Nephron (organoid): ENCODE measurements around the gene RCSD1.

ENCODE experiments used
- H3K27ac Mint-ChIP-seq, 3 experiments: 2 replicates each; pipeline ENCODE4 v1.8.0; 2020; ENCODE audit warnings: mixed read lengths in 3 of 3, mild to moderate bottlenecking in 2 of 3, moderate library complexity in 1 of 3
- H3K27me3 Mint-ChIP-seq: 2 replicates; pipeline ENCODE4 v1.8.0; 2021; ENCODE audit warnings: low read depth, mild to moderate bottlenecking, moderate library complexity, mixed read lengths
- H3K36me3 Mint-ChIP-seq: 2 replicates; pipeline ENCODE4 v1.8.0; 2020; ENCODE audit warnings: low read depth, mixed read lengths
- H3K4me1 Mint-ChIP-seq: 2 replicates; pipeline ENCODE4 v1.8.0; 2020; ENCODE audit warnings: mixed read lengths
- H3K4me3 Mint-ChIP-seq, 3 experiments: 2 replicates each; pipeline ENCODE4 v1.8.0; 2020; ENCODE audit warnings: mild to moderate bottlenecking in 3 of 3, mixed read lengths in 3 of 3, moderate library complexity in 2 of 3
- H3K9me3 Mint-ChIP-seq: 2 replicates; pipeline ENCODE4 v1.8.0; 2020; ENCODE audit warnings: mixed read lengths
- TF ChIP-seq, protein P1 (sequence below), 3 experiments: fragments of 200-600 bp; sonication (generic); IDR thresholded peaks; one replicate each; pipeline ENCODE4 v1.5.0; 2021; ENCODE audit warnings: antibody characterized with exemption in 3 of 3; ENCODE audit not compliant: unreplicated experiment in 3 of 3

RCSD1 gene

DNA sequence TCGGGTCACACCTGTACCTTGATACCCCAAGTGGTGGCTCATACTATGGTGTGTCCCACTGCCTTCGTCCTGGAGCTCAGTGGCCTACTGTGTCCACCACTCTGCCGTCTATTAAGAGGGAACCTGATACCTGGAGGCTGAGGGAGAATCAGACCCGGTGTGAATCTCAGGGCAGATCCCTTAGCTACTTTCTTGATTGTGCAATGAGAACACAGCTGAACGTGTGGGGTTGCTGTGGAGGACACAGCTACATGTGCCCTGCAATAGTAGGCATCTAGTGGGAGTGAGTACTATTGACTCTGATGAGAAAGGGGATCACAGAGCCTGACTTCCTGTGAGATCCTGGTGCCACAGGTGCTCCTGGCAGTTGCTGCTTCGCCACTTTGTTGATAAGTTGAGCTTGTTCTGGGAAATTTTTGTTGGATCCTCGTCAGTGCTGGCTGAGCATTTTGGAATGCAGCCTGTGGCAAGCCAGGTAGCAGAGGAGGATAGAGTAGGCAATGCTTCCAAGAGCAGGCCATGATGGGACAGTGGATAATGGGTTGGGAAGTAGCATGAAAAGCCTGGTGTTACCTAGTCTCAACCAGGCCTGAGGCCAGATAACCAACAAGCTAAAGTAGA is 63.5 kb downstream of the RCSD1 start:
- no peaks in the 10 kb centered on the region for H3K4me1 Mint-ChIP-seq
- TF ChIP-seq, protein P1, sequence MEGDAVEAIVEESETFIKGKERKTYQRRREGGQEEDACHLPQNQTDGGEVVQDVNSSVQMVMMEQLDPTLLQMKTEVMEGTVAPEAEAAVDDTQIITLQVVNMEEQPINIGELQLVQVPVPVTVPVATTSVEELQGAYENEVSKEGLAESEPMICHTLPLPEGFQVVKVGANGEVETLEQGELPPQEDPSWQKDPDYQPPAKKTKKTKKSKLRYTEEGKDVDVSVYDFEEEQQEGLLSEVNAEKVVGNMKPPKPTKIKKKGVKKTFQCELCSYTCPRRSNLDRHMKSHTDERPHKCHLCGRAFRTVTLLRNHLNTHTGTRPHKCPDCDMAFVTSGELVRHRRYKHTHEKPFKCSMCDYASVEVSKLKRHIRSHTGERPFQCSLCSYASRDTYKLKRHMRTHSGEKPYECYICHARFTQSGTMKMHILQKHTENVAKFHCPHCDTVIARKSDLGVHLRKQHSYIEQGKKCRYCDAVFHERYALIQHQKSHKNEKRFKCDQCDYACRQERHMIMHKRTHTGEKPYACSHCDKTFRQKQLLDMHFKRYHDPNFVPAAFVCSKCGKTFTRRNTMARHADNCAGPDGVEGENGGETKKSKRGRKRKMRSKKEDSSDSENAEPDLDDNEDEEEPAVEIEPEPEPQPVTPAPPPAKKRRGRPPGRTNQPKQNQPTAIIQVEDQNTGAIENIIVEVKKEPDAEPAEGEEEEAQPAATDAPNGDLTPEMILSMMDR (IDR thresholded peaks at IDR 0.05; ENCODE audit: unreplicated experiment in 3 of 3) = no peak
- peaks cover 16% of the 10 kb centered on the region for H3K27me3 Mint-ChIP-seq
- H3K9me3 Mint-ChIP-seq = no peaks in the 10 kb centered on the region
- H3K4me3 Mint-ChIP-seq = no peak overlapping the region
- H3K36me3 Mint-ChIP-seq = no peaks in the 10 kb centered on the region
- no peak overlapping the region for H3K27ac Mint-ChIP-seq

DNA sequence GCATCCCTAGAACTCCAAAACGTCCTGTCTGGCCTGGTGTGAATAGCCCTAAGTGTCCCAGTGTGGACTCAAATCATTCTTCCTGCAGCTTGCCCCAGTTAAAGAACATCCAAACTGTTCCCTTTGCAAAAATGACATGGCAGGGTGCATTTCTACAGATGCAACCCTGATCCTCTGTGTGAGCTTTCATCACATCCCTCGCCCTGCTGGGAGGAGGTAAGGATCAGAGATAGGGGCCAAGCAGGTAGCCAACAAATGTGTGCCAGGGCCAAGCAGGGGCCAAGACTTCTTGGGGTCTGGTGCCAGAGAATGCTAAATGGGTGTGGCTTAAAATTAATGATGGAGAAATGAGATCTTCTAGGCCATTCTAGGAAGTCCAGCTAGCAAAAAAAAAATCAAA is 64.7 kb downstream of the RCSD1 start:
- peaks cover 22% of the 10 kb centered on the region for H3K27me3 Mint-ChIP-seq
- no peaks in the 10 kb centered on the region for H3K36me3 Mint-ChIP-seq
- TF ChIP-seq, protein P1 (IDR thresholded peaks at IDR 0.05; ENCODE audit: unreplicated experiment in 3 of 3) = no peak
- no peak overlapping the region for H3K4me3 Mint-ChIP-seq
- no peak overlapping the region for H3K27ac Mint-ChIP-seq
- H3K4me1 Mint-ChIP-seq = no peaks in the 10 kb centered on the region
- H3K9me3 Mint-ChIP-seq = no peaks in the 10 kb centered on the region

DNA sequence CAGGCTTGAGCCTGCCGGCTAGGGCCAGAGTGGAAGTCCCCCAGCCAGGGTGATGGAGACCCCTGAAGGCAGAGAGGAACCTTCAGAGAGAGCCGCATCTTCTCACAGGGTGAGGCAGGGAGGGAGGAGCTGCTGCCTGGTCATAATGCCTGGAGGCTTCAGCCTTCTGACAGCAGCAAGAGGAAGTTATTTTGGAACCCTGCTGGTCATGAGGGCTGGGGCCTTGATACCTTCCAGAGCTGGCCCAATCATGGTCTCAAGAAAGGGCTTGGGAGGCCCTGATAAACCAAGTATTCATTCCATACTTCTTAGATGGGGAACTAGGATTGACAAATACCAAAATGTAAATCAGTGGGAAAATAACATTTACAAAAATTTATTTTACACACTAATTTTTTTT is 65.1 kb downstream of the RCSD1 start:
- no peaks in the 10 kb centered on the region for H3K36me3 Mint-ChIP-seq
- H3K27ac Mint-ChIP-seq = no peak overlapping the region
- H3K4me3 Mint-ChIP-seq = no peak overlapping the region
- TF ChIP-seq, protein P1 (IDR thresholded peaks at IDR 0.05; ENCODE audit: unreplicated experiment in 3 of 3) = no peak
- no peaks in the 10 kb centered on the region for H3K9me3 Mint-ChIP-seq
- H3K27me3 Mint-ChIP-seq = peaks cover 23% of the 10 kb centered on the region
- H3K4me1 Mint-ChIP-seq = no peaks in the 10 kb centered on the region

DNA sequence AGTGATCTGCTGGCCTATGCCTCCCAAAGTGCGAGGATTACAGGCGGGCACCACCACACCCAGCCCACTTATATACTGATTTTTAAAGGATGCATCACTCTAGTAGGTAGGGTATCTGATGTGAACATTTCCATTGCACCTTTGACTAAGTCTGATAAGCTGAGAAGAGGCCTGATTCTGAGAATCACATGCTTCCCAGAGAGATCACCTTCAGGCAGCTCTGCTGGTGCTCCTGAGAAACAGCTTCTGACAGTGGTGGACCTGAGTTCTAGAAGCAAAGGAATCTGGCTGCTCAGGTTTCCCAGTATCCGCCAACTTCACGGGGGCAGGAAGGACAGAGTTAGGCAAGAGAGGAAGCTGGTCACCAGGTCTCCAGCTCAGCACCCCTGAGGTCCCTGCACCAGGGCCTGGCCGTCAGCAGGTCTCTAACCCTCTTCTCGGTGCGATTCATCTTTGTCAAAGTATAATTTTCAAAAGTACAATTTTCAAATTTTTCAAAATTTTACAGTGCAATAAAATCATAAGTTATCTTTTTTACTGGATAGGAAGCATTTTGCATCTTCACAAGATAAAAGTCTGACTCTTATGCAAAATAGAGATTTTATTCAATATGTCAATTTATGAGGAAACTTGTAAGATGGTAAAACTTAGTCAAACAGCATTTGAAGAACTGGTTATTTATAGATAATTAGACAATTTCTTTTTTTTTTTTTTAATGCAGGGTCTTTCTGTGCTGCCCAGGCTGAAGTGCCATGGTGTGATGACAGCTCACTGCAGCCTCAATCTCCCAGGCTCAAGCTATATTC is 65.9 kb downstream of the RCSD1 start:
- H3K4me1 Mint-ChIP-seq = no peaks in the 10 kb centered on the region
- no peak overlapping the region for H3K4me3 Mint-ChIP-seq
- no peaks in the 10 kb centered on the region for H3K9me3 Mint-ChIP-seq
- H3K27ac Mint-ChIP-seq = no peak overlapping the region
- H3K27me3 Mint-ChIP-seq = peaks cover 22% of the 10 kb centered on the region
- H3K36me3 Mint-ChIP-seq = no peaks in the 10 kb centered on the region
- TF ChIP-seq, protein P1 (IDR thresholded peaks at IDR 0.05; ENCODE audit: unreplicated experiment in 3 of 3) = no peak

DNA sequence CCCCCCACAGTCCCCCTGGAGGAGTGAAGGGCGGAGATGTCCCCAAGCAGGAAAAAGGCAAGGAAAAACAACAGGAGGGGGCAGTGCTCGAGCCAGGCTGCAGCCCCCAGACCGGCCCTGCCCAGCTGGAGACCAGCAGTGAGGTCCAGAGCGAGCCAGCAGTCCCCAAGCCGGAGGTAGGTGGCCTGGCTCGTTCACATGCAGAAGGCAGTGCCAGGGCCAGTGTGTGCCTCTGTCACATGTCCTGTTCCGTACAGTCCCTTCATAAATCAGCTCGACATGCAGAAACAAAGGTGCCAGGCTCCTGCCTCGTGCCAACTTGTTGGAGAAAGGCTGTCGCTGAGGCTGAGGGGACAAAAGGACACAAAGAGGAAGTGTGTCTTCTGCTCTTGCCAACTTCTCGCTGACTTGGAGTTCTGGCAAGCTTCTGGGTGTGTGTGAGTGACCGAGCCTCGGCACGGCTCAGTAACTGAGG is 67.7 kb downstream of the RCSD1 start:
- no peak overlapping the region for H3K4me3 Mint-ChIP-seq
- H3K36me3 Mint-ChIP-seq = no peaks in the 10 kb centered on the region
- H3K27me3 Mint-ChIP-seq = peaks cover 13% of the 10 kb centered on the region
- TF ChIP-seq, protein P1 (IDR thresholded peaks at IDR 0.05; ENCODE audit: unreplicated experiment in 3 of 3) = no peak
- no peaks in the 10 kb centered on the region for H3K9me3 Mint-ChIP-seq
- no peak overlapping the region for H3K27ac Mint-ChIP-seq
- no peaks in the 10 kb centered on the region for H3K4me1 Mint-ChIP-seq
